GM12878 (cell line): Measurements from ENCODE around the gene SIT1.

Source experiments
- BRCA1 ChIP-seq: IDR thresholded peaks from 2 replicates; pipeline ENCODE4 v1.6.1; 2011; ENCODE audit warnings: low read depth, low read length, improper control_type of control experiment
- CBFB ChIP-seq: IDR thresholded peaks from 2 replicates; pipeline ENCODE4 v1.6.1; 2016; ENCODE audit warnings: antibody characterized with exemption, low read depth
- CTCF ChIP-seq, 3 experiments: IDR thresholded peaks in 2 of 3; conservative IDR thresholded peaks in 1 of 3; 2 replicates each; pipeline ENCODE4 v1.5.1; 2011; ENCODE audit warnings: low read depth in 3 of 3, low read length in 3 of 3, mild to moderate bottlenecking in 3 of 3, control low read depth in 2 of 3, moderate library complexity in 2 of 3, inconsistent platforms in 1 of 3, mixed read lengths in 1 of 3; ENCODE audit not compliant: control insufficient read depth in 2 of 3, insufficient read depth in 1 of 3; ENCODE audit errors: extremely low read depth in 1 of 3
- ETV6 ChIP-seq, 2 experiments: fragments of 450-650 bp in 1 of 2; IDR thresholded peaks in 1 of 2; conservative IDR thresholded peaks in 1 of 2; 2 replicates each; pipeline ENCODE4 v1.6.1; 2014; ENCODE audit warnings: antibody characterized with exemption in 1 of 2, borderline replicate concordance in 1 of 2, low read depth in 1 of 2, mild to moderate bottlenecking in 1 of 2, moderate library complexity in 1 of 2
- EZH2 ChIP-seq: IDR thresholded peaks from 2 replicates; pipeline ENCODE4 v1.6.1; 2012; ENCODE audit warnings: low read depth, mild to moderate bottlenecking, control low read depth, inconsistent platforms, low read length, borderline replicate concordance; ENCODE audit not compliant: control insufficient read depth
- NRF1 ChIP-seq: conservative IDR thresholded peaks from 2 replicates; pipeline ENCODE4 v1.6.1; 2011; ENCODE audit warnings: mild to moderate bottlenecking, low read depth, low read length, improper control_type of control experiment
- PML ChIP-seq: IDR thresholded peaks from 2 replicates; pipeline ENCODE4 v1.6.1; 2012; ENCODE audit warnings: low read length, inconsistent platforms
- POLR2A ChIP-seq: IDR thresholded peaks from 2 replicates; pipeline ENCODE4 v1.6.1; 2011; ENCODE audit warnings: low read depth, mild to moderate bottlenecking, low read length
- SIN3A ChIP-seq: IDR thresholded peaks from 2 replicates; pipeline ENCODE4 v1.6.1; 2012; ENCODE audit warnings: low read depth, low read length, improper control_type of control experiment
- SMAD1 ChIP-seq: fragments of 450-650 bp; IDR thresholded peaks from 2 replicates; pipeline ENCODE4 v1.6.1; 2018; ENCODE audit warnings: mild to moderate bottlenecking, low read depth; ENCODE audit not compliant: partially characterized antibody
- SP1 ChIP-seq: IDR thresholded peaks from one replicate; pipeline ENCODE4 v1.6.1; 2011; ENCODE audit warnings: low read depth, low read length
- SUZ12 ChIP-seq: fragments of 200-600 bp; sonication (generic); IDR thresholded peaks from one replicate; pipeline ENCODE4 v1.6.1; 2018; ENCODE audit warnings: antibody characterized with exemption, mild to moderate bottlenecking; ENCODE audit not compliant: unreplicated experiment
- TCF7 ChIP-seq: IDR thresholded peaks from 2 replicates; pipeline ENCODE4 v1.6.1; 2014; ENCODE audit warnings: antibody characterized with exemption, borderline replicate concordance

- TF ChIP-seq POLR2A (no peak), SUZ12 (no peak), ETV6 (conservative IDR thresholded peaks at IDR 0.05 in 1 of 2, IDR thresholded peaks at IDR 0.05 in 1 of 2; ENCODE audit: borderline replicate concordance in 1 of 2, low read depth in 1 of 2) (no peak), TCF7 (no peak), SIN3A (no peak), EZH2 (no peak), BRCA1 (no peak), CTCF (IDR thresholded peaks at IDR 0.05 in 2 of 3, conservative IDR thresholded peaks at IDR 0.05 in 1 of 3; ENCODE audit: control insufficient read depth in 2 of 3, extremely low read depth in 1 of 3, insufficient read depth in 1 of 3, low read depth in 3 of 3, low read length in 3 of 3) (no peak), SMAD1 (no peak), PML (no peak), NRF1 (no peak), SP1 (no peak), CBFB (no peak)
Observed at GRCh38 chr9:35684921-35685320, 34.2 kb upstream of the SIT1 start.
